ENCODE measurements around the gene HDHD5. TPM values are rescaled to one million over a fixed set of nuclear protein-coding genes. Genes with fewer than 3 reads are reported as not detected.

Gene HDHD5
- total RNA-seq, 4 donors from 2014 or later = 36.8 to 50.4 (median 39.7) TPM

- WGBS, 2 donors = 95% methylated on average over 14 of the region's 14 CpGs
- intact Hi-C loops (cut with DNase I; ENCODE audit: low total_unique reads) = no loop called here
- no peak for TF ChIP-seq POLR2A (IDR thresholded peaks at IDR 0.05)
- TF ChIP-seq, protein P1, sequence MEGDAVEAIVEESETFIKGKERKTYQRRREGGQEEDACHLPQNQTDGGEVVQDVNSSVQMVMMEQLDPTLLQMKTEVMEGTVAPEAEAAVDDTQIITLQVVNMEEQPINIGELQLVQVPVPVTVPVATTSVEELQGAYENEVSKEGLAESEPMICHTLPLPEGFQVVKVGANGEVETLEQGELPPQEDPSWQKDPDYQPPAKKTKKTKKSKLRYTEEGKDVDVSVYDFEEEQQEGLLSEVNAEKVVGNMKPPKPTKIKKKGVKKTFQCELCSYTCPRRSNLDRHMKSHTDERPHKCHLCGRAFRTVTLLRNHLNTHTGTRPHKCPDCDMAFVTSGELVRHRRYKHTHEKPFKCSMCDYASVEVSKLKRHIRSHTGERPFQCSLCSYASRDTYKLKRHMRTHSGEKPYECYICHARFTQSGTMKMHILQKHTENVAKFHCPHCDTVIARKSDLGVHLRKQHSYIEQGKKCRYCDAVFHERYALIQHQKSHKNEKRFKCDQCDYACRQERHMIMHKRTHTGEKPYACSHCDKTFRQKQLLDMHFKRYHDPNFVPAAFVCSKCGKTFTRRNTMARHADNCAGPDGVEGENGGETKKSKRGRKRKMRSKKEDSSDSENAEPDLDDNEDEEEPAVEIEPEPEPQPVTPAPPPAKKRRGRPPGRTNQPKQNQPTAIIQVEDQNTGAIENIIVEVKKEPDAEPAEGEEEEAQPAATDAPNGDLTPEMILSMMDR (IDR thresholded peaks at IDR 0.05) = no peak
- H3K4me3 ChIP-seq (ENCODE audit: low read depth, poor library complexity, severe bottlenecking) = no peak overlapping the region
- no peak for DNase-seq (ENCODE audit: low spot score in 2 of 2)
Measured at GRCh38 chr22:17101475-17102296, 57.4 kb downstream of the HDHD5 start.

GRCh38 chr22:17100621-17101020, 58.5 kb downstream of the HDHD5 start:
- intact Hi-C loops (cut with DNase I; ENCODE audit: low total_unique reads) = no loop called here
- DNase-seq (ENCODE audit: low spot score in 2 of 2) = no peak
- WGBS, 2 donors = 78 to 87% methylated on average over 6 of the region's 6 CpGs

GRCh38 chr22:17098379-17098819, 60.7 kb downstream of the HDHD5 start:
- no peak overlapping the region for H3K4me3 ChIP-seq (ENCODE audit: low read depth, poor library complexity, severe bottlenecking)
- no peak for DNase-seq (ENCODE audit: low spot score in 2 of 2)
- intact Hi-C loops (cut with DNase I; ENCODE audit: low total_unique reads) = loop anchor here (10.0 kb wide), 1 partner anchor 46 kb away; no protein-coding TSS in a partner anchor
- 73 to 74% methylated on average over 7 of the region's 7 CpGs for WGBS, 2 donors
- no peak for TF ChIP-seq POLR2A (IDR thresholded peaks at IDR 0.05)
- TF ChIP-seq, protein P1 (IDR thresholded peaks at IDR 0.05) = no peak

More at GRCh38 chr22:17100621-17101020, 58.5 kb downstream of the HDHD5 start:
- no peak overlapping the region for H3K4me3 ChIP-seq (ENCODE audit: low read depth, poor library complexity, severe bottlenecking)
- TF ChIP-seq, protein P1 (IDR thresholded peaks at IDR 0.05) = no peak
- TF ChIP-seq POLR2A (IDR thresholded peaks at IDR 0.05) = no peak

DNA sequence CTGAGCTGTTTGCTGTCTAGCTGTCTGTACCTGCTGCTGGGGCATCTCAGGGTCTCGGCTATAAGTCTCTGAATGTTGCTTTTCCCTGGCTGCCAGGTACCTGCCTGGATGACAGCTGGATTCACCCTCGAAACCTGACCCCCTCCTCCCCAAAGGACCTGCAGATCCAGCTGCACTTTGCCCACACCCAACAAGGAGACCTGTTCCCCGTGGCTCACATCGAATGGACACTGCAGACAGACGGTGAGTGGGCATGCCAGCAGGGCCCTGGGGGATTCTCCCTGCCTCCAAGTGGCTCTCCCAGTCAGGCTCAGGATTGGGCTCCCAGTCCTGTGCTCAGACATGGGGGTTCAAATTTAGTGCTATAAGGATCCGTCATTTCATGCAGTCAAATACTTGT, 61.4 kb downstream of the HDHD5 start:
- intact Hi-C loops (cut with DNase I; ENCODE audit: low total_unique reads) = loop anchor here (10.0 kb wide), 1 partner anchor 47 kb away; no protein-coding TSS in a partner anchor
- H3K4me3 ChIP-seq (ENCODE audit: low read depth, poor library complexity, severe bottlenecking) = no peak overlapping the region
- DNase-seq (ENCODE audit: low spot score in 2 of 2) = no peak
- TF ChIP-seq POLR2A (IDR thresholded peaks at IDR 0.05) = no peak
- TF ChIP-seq, protein P1 (IDR thresholded peaks at IDR 0.05) = no peak
- 80 to 91% methylated on average over 6 of the region's 6 CpGs for WGBS, 2 donors

DNA sequence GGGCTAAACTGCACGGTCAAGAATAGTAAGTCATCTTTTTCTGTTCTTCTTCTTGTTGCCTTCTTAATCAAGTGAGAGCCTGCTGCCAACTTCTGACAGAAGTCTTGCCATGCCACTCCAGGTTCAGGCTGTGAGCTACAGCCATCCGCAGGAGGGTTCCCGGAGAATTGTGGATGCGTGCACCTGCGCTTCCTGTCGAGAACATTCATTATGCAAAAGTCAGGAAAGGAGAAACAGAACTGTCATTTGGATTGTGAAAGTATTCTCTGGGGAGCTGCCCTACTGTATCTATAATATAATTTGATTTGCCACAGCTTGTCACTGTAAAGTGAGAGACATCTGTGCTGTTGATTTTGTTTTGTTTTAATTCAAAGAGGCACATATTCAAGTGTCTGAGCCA, 62.0 kb downstream of the HDHD5 start:
- WGBS, 2 donors = 74 to 76% methylated on average over 6 of the region's 6 CpGs
- TF ChIP-seq, protein P1 (IDR thresholded peaks at IDR 0.05) = no peak
- TF ChIP-seq POLR2A (IDR thresholded peaks at IDR 0.05) = no peak
- no peak for DNase-seq (ENCODE audit: low spot score in 2 of 2)
- no peak overlapping the region for H3K4me3 ChIP-seq (ENCODE audit: low read depth, poor library complexity, severe bottlenecking)
- intact Hi-C loops (cut with DNase I; ENCODE audit: low total_unique reads) = loop anchor here (10.0 kb wide), 1 partner anchor 48 kb away; no protein-coding TSS in a partner anchor
